IMR-90 (cell line): ENCODE data around the gene RPL36. TPM values are rescaled to one million over a fixed set of nuclear protein-coding genes. Genes with fewer than 3 reads are reported as not detected.

Experiments
- ATAC-seq: fragments of 200-7000 bp; cut with Tn5 transposase; 2 replicates; pipeline ENCODE4 v1.9.1; 2020; ENCODE audit warnings: low read depth, mild to moderate bottlenecking, moderate library complexity
- BruUV-seq: library from RNA; stranded (reverse); fragments of 400-500 nt; replicated peaks from 2 replicates; lab custom pipeline; 2021; lab: Mats Ljungman, UMichigan
- CTCF ChIA-PET: fragments of 300-600 bp; formaldehyde crosslinking; extraction: SDS; loops from one replicate; lab custom pipeline; 2021; ENCODE audit warnings: antibody characterized with exemption; lab: Yijun Ruan, JAX
- POLR2A ChIA-PET: fragments of 300-600 bp; sonication (Branson Sonifier 250); formaldehyde crosslinking; loops from one replicate; lab custom pipeline; 2022; ENCODE audit warnings: antibody characterized with exemption; ENCODE audit not compliant: unreplicated experiment; lab: Charles Lee
- DNase-seq: peaks from one replicate; pipeline ENCODE4 v3.0.0; 2013
- H2AFZ ChIP-seq: replicated peaks from 2 replicates; pipeline ENCODE3; 2013; ENCODE audit warnings: low read length, mild to moderate bottlenecking; ENCODE audit not compliant: poor library complexity
- H2AK5ac ChIP-seq: 2 replicates; pipeline ENCODE4 v1.6.1; 2013; ENCODE audit warnings: low read depth, low read length, inconsistent platforms
- H2AK9ac ChIP-seq: replicated peaks from 2 replicates; pipeline ENCODE3; 2013; ENCODE audit warnings: mild to moderate bottlenecking, low read depth, low read length, moderate library complexity; ENCODE audit not compliant: poor library complexity
- H2BK120ac ChIP-seq: 2 replicates; pipeline ENCODE4 v1.6.1; 2013; ENCODE audit warnings: low read depth, low read length, inconsistent platforms
- H2BK15ac ChIP-seq: 3 replicates; pipeline ENCODE4 v1.6.1; 2013; ENCODE audit warnings: low read depth, low read length, inconsistent platforms
- H2BK20ac ChIP-seq: 2 replicates; pipeline ENCODE4 v1.6.1; 2013; ENCODE audit warnings: low read depth, mild to moderate bottlenecking, inconsistent platforms, low read length, moderate library complexity
- H2BK5ac ChIP-seq: 2 replicates; pipeline ENCODE4 v1.6.1; 2013; ENCODE audit warnings: mild to moderate bottlenecking, low read depth, low read length, inconsistent platforms; ENCODE audit not compliant: poor library complexity, severe bottlenecking
- H3K14ac ChIP-seq: replicated peaks from 2 replicates; pipeline ENCODE4 v1.6.1; 2013; ENCODE audit warnings: low read depth, low read length, inconsistent platforms
- H3K18ac ChIP-seq: 2 replicates; pipeline ENCODE4 v1.6.1; 2013; ENCODE audit warnings: low read depth, low read length, control low read depth
- H3K23ac ChIP-seq: 2 replicates; pipeline ENCODE4 v1.6.1; 2013; ENCODE audit warnings: low read depth, low read length, inconsistent platforms
- H3K27ac ChIP-seq: 2 replicates; pipeline ENCODE4 v1.5.1; 2013; ENCODE audit warnings: mild to moderate bottlenecking, control low read depth, low read length; ENCODE audit not compliant: insufficient read depth
- H3K27me3 ChIP-seq: 2 replicates; pipeline ENCODE4 v1.6.1; 2013; ENCODE audit warnings: low read length; ENCODE audit not compliant: control insufficient read depth, insufficient read depth
- H3K36me3 ChIP-seq: 2 replicates; pipeline ENCODE4 v1.6.1; 2013; ENCODE audit warnings: low read length, mixed read lengths; ENCODE audit not compliant: control insufficient read depth, insufficient read depth
- H3K4ac ChIP-seq: 2 replicates; pipeline ENCODE4 v1.6.1; 2013; ENCODE audit warnings: low read depth, low read length, inconsistent platforms
- H3K4me1 ChIP-seq: 2 replicates; pipeline ENCODE4 v1.6.1; 2013; ENCODE audit warnings: low read length, mixed read lengths; ENCODE audit not compliant: control insufficient read depth, insufficient read depth
- H3K4me2 ChIP-seq: 2 replicates; pipeline ENCODE4 v1.6.1; 2013; ENCODE audit warnings: low read depth, mild to moderate bottlenecking, control low read depth, low read length, moderate library complexity
- H3K4me3 ChIP-seq: 2 replicates; pipeline ENCODE4 v1.5.1; 2013; ENCODE audit warnings: low read depth, mild to moderate bottlenecking, control low read depth, low read length, moderate library complexity; ENCODE audit not compliant: insufficient read depth
- H3K56ac ChIP-seq: 2 replicates; pipeline ENCODE4 v1.6.1; 2013; ENCODE audit warnings: low read length, inconsistent platforms; ENCODE audit not compliant: insufficient read depth; ENCODE audit errors: extremely low read depth
- H3K79me1 ChIP-seq, 2 experiments: 2 replicates each; pipeline ENCODE4 v1.6.1; 2013; ENCODE audit warnings: low read length in 2 of 2, inconsistent platforms in 1 of 2, low read depth in 1 of 2
- H3K9ac ChIP-seq: 2 replicates; pipeline ENCODE4 v1.6.1; 2013; ENCODE audit warnings: low read depth, low read length, control low read depth
- H3K9me1 ChIP-seq: 2 replicates; pipeline ENCODE4 v1.6.1; 2013; ENCODE audit warnings: low read length, inconsistent platforms; ENCODE audit not compliant: insufficient read depth
- H3K9me3 ChIP-seq: 2 replicates; pipeline ENCODE4 v1.6.1; 2013; ENCODE audit warnings: low read length; ENCODE audit not compliant: control insufficient read depth, insufficient read depth
- H4K20me1 ChIP-seq: 2 replicates; pipeline ENCODE4 v1.6.1; 2013; ENCODE audit warnings: low read length, inconsistent platforms; ENCODE audit not compliant: insufficient read depth
- H4K5ac ChIP-seq: 2 replicates; pipeline ENCODE4 v1.6.1; 2013; ENCODE audit warnings: mild to moderate bottlenecking, low read depth, low read length, control low read depth
- H4K8ac ChIP-seq, 2 experiments: 2 replicates each; pipeline ENCODE4 v1.6.1; 2013; ENCODE audit warnings: low read depth in 2 of 2, low read length in 2 of 2, control low read depth in 1 of 2, inconsistent platforms in 1 of 2
- H4K91ac ChIP-seq: 2 replicates; pipeline ENCODE4 v1.6.1; 2013; ENCODE audit warnings: low read depth, low read length, inconsistent platforms; ENCODE audit not compliant: insufficient read depth
- CEBPB ChIP-seq: IDR thresholded peaks from 2 replicates; pipeline ENCODE4 v1.6.1; 2012; ENCODE audit warnings: low read depth, low read length, improper control_type of control experiment
- CTCF ChIP-seq: conservative IDR thresholded peaks from 2 replicates; pipeline ENCODE4 v1.5.1; 2012; ENCODE audit warnings: mild to moderate bottlenecking, low read depth, low read length, improper control_type of control experiment
- MAFK ChIP-seq: IDR thresholded peaks from 2 replicates; pipeline ENCODE4 v1.6.1; 2012; ENCODE audit warnings: low read depth, low read length, improper control_type of control experiment
- MAZ ChIP-seq: IDR thresholded peaks from 2 replicates; pipeline ENCODE4 v1.6.1; 2012; ENCODE audit warnings: low read depth, mild to moderate bottlenecking, low read length, improper control_type of control experiment, moderate library complexity, borderline replicate concordance
- MXI1 ChIP-seq: IDR thresholded peaks from 2 replicates; pipeline ENCODE4 v1.6.1; 2012; ENCODE audit warnings: low read depth, mild to moderate bottlenecking, low read length, moderate library complexity, borderline replicate concordance
- RCOR1 ChIP-seq: IDR thresholded peaks from 2 replicates; pipeline ENCODE4 v1.6.1; 2012; ENCODE audit warnings: mild to moderate bottlenecking, low read length, improper control_type of control experiment; ENCODE audit not compliant: insufficient replicate concordance
- SMC3 ChIP-seq: fragments of 150-350 bp; IDR thresholded peaks from 2 replicates; pipeline ENCODE4 v1.6.1; 2016; ENCODE audit warnings: low read depth, mild to moderate bottlenecking, antibody characterized with exemption, low read length, moderate library complexity
- WGBS, 2 experiments: methylation state at CpG; one replicate each; pipeline versions ENCODE4 v1.1.5 to v1.1.7; 2013; ENCODE audit warnings: missing lambda C conversion rate in 2 of 2; ENCODE audit not compliant: insufficient read length in 1 of 2; ENCODE audit errors: extremely low coverage in 2 of 2; 5-methylcytosine and 5-hydroxymethylcytosine counted together
- dilution Hi-C: fragments of 300-500 bp; cut with HindIII; formaldehyde crosslinking; loops from one replicate; pipeline ENCODE4 v1.14.3; 2018; ENCODE audit warnings: low sequenced_read_pairs; ENCODE audit not compliant: unreplicated experiment
- in situ Hi-C: fragments of 300-500 bp; cut with MboI; formaldehyde crosslinking; loops from 3 replicates; pipeline ENCODE4 v1.14.3; 2019; ENCODE audit warnings: low sequenced_read_pairs, inconsistent platforms, mixed read lengths
- intact Hi-C: fragments of 100-400 bp; cut with micrococcal nuclease; formaldehyde crosslinking; loops from 2 replicates; pipeline ENCODE4 v1.10.0; 2022
- polyA plus RNA-seq, 3 experiments: library from polyadenylated mRNA; depleted of rRNA; stranded (reverse); fragments of >200 nt; gene quantifications; 2 replicates each; pipeline ENCODE4 v1.2.3, GENCODE V29; 2012; ENCODE audit warnings: low replicate concordance in 1 of 3
- total RNA-seq: library from RNA; depleted of rRNA; stranded (reverse); fragments of >200 nt; gene quantifications from 2 replicates; pipeline ENCODE4 v1.2.3, GENCODE V29; 2012
- TF ChIP-seq, protein P1 (sequence below): fragments of 150-350 bp; IDR thresholded peaks from 2 replicates; pipeline ENCODE4 v1.6.1; 2017; ENCODE audit warnings: mild to moderate bottlenecking, antibody characterized with exemption, low read length, low read depth

The RPL36 gene
- total and polyA plus RNA-seq, 2 of the 4 experiments (the other 2 are of a cell fraction): 232 to 757 TPM

DNA sequence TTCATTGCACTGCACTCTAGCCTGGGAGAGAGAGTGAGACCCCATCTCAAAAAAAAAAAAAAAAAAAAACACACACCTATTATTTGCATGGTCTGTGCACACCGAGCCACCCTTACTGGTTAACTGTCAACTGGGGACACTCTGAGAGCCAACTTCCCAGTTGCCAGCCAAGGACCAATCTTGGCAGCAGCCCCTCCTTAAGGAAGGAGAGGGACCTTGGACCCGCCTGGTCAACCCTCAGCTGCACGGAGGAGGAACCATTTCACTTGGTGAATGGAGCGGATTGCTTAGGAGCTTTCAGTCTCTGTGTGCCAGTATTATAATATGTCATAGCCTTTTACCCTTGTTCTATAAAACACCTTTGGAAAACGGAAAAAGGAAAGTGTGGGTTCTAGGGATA, 34.7 kb upstream of the RPL36 start:
- Histone ChIP-seq H3K9me3 (no peaks in the 10 kb centered on the region), H3K4me1 (no peaks in the 10 kb centered on the region), H3K18ac (no peak overlapping the region), H2BK15ac (no peak overlapping the region), H4K20me1 (no peaks in the 10 kb centered on the region; the same call in 1 of the 2 replicates), H2BK120ac (no peak overlapping the region), H2AFZ (no peak overlapping the region), H3K23ac (no peak overlapping the region), H3K27me3 (no peaks in the 10 kb centered on the region), H2BK20ac (no peak overlapping the region), H4K8ac (no peak overlapping the region), H3K27ac (no peak overlapping the region), H3K4me2 (no peak overlapping the region), H3K36me3 (peaks cover 79% of the 10 kb centered on the region), H2AK5ac (no peak overlapping the region), H3K9ac (no peak overlapping the region), H3K4me3 (no peak overlapping the region), H3K4ac (no peak overlapping the region), H4K91ac (no peak overlapping the region), H3K56ac (no peak overlapping the region), H2BK5ac (no peak overlapping the region), H3K9me1 (0 out of 2 replicates have a peak, but pooled peaks cover 2% of the 10 kb centered on the region), H3K79me1 (peaks cover 13 to 29% of the 10 kb centered on the region in 2 experiments), H3K14ac (no peak overlapping the region), H2AK9ac (no peak overlapping the region), H4K5ac (no peak overlapping the region)
- TF ChIP-seq RCOR1 (no peak), MXI1 (no peak), CTCF (no peak), MAZ (no peak), CEBPB (no peak), MAFK (no peak), SMC3 (no peak)
- TF ChIP-seq, protein P1, sequence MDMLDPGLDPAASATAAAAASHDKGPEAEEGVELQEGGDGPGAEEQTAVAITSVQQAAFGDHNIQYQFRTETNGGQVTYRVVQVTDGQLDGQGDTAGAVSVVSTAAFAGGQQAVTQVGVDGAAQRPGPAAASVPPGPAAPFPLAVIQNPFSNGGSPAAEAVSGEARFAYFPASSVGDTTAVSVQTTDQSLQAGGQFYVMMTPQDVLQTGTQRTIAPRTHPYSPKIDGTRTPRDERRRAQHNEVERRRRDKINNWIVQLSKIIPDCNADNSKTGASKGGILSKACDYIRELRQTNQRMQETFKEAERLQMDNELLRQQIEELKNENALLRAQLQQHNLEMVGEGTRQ: no peak
- in situ Hi-C loops: no loop called here
- DNase-seq: no peak
- no TSS peak for BruUV-seq
- intact Hi-C loops: no loop called here
- CTCF ChIA-PET: no interaction called here
- no CpG with 5 or more reads among the region's 5 CpGs for WGBS, 2 experiments
- no peak for ATAC-seq
- POLR2A ChIA-PET: no interaction called here
- dilution Hi-C loops: no loop called here
